Panc1 (cell line): ENCODE results near the gene MFSD6L. TPM values are rescaled to one million over a fixed set of nuclear protein-coding genes. Genes with fewer than 3 reads are reported as not detected.

Experiments
- ATAC-seq: fragments of 200-7000 bp; cut with Tn5 transposase; 2 replicates; pipeline ENCODE4 v1.9.1; 2020; ENCODE audit warnings: mild to moderate bottlenecking, moderate library complexity
- BruUV-seq: library from RNA; stranded (reverse); fragments of 400-500 nt; replicated peaks from 2 replicates; lab custom pipeline; 2021; lab: Mats Ljungman, UMichigan
- CTCF ChIA-PET: fragments of 300-600 bp; sonication (Branson Sonifier 250); formaldehyde crosslinking; loops from one replicate; lab custom pipeline; 2022; ENCODE audit warnings: antibody characterized with exemption; lab: Charles Lee
- POLR2A ChIA-PET: fragments of 300-600 bp; sonication (Branson Sonifier 250); formaldehyde crosslinking; loops from one replicate; lab custom pipeline; 2022; ENCODE audit warnings: antibody characterized with exemption; lab: Charles Lee
- DNase-seq: peaks from one replicate; pipeline ENCODE4 v3.0.0-alpha.2; 2010; ENCODE audit warnings: low read depth, low spot score
- H3K27ac ChIP-seq: 2 replicates; pipeline ENCODE4 v1.5.1; 2011; ENCODE audit warnings: mild to moderate bottlenecking, low read length, inconsistent platforms
- H3K27me3 ChIP-seq: fragments of 200-500 bp; sonication (Bioruptor generic); 2 replicates; pipeline ENCODE4 v1.6.0; 2014; ENCODE audit warnings: low read length, inconsistent platforms; ENCODE audit not compliant: control insufficient read depth, insufficient read depth
- H3K36me3 ChIP-seq: fragments of 200-500 bp; sonication (Bioruptor generic); 2 replicates; pipeline ENCODE4 v1.5.1; 2014; ENCODE audit warnings: inconsistent platforms, mild to moderate bottlenecking, low read length, moderate library complexity; ENCODE audit not compliant: control insufficient read depth, insufficient read depth
- H3K4me1 ChIP-seq: 2 replicates; pipeline ENCODE4 v1.5.1; 2011; ENCODE audit warnings: inconsistent platforms, mild to moderate bottlenecking, low read length, moderate library complexity; ENCODE audit not compliant: control insufficient read depth, insufficient read depth
- H3K4me3 ChIP-seq, 2 experiments: 2 replicates each; pipeline ENCODE4 v1.5.1; 2011 to 2012; ENCODE audit warnings: low read depth in 2 of 2, low read length in 2 of 2, mild to moderate bottlenecking in 2 of 2, inconsistent platforms in 1 of 2, moderate library complexity in 1 of 2
- H3K9me3 ChIP-seq: fragments of 200-500 bp; sonication (Bioruptor generic); 2 replicates; pipeline ENCODE4 v1.5.1; 2014; ENCODE audit warnings: low read depth, mild to moderate bottlenecking, inconsistent platforms, low read length, moderate library complexity; ENCODE audit not compliant: control insufficient read depth, insufficient read depth
- CTCF ChIP-seq: fragments of 450-650 bp; IDR thresholded peaks from 2 replicates; pipeline ENCODE4 v1.5.1; 2017; ENCODE audit warnings: mild to moderate bottlenecking
- POLR2AphosphoS5 ChIP-seq: IDR thresholded peaks from 2 replicates; pipeline ENCODE4 v1.6.1; 2012; ENCODE audit warnings: mild to moderate bottlenecking, low read depth, low read length, moderate library complexity
- SIN3A ChIP-seq: IDR thresholded peaks from 2 replicates; pipeline ENCODE4 v1.6.1; 2012; ENCODE audit warnings: low read depth, mild to moderate bottlenecking, low read length, moderate library complexity, borderline replicate concordance; ENCODE audit not compliant: insufficient read depth
- TCF7L2 ChIP-seq: IDR thresholded peaks from 2 replicates; pipeline ENCODE4 v1.6.1; 2011; ENCODE audit warnings: mild to moderate bottlenecking, low read depth, low read length, inconsistent platforms
- in situ Hi-C: cut with HindIII; loops from 2 replicates; pipeline ENCODE4 v1.10.0; 2016; ENCODE audit warnings: low sequenced_read_pairs, low pct_unique_long_range_greater_than_20kb
- intact Hi-C: fragments of 100-400 bp; cut with micrococcal nuclease; formaldehyde crosslinking; loops from one replicate; pipeline ENCODE4 v1.10.0; 2022; ENCODE audit not compliant: unreplicated experiment
- total RNA-seq: library from RNA; stranded (reverse); gene quantifications from one replicate; pipeline ENCODE4 v1.2.1, GENCODE V29; 2021; ENCODE audit not compliant: unreplicated experiment
- TF ChIP-seq, protein P1 (sequence below), 2 experiments: IDR thresholded peaks; 2 replicates each; pipeline ENCODE4 v1.6.1; 2011 to 2012; ENCODE audit warnings: low read depth in 2 of 2, control low read depth in 1 of 2, low read length in 1 of 2, mild to moderate bottlenecking in 1 of 2, moderate library complexity in 1 of 2; ENCODE audit not compliant: insufficient read depth in 1 of 2

Gene MFSD6L
- total RNA-seq, 1 experiment from 2014 or later, result not detected

DNA sequence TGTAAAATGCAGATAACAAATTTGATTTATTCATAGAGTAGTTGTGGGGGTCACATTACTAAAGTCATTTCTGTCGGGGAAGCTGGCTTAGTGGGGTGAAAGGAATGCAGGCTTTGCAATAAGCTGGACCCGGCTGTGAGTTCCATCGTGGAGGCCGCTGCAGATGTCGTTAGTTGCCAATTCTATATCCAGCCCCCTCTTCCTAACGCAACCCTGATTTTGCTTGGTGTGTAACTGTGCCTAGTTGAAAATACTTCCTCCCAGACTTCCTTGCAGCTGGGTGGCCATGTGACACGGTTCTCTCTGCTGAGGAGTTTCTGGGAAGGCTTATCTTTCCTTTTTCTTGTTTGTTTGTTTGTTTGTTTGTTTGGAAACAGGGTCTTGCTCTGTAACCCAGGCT lies 4.5 kb downstream of the MFSD6L start:
- intact Hi-C loops (no loop called here), in situ Hi-C loops (no loop called here)
- BruUV-seq, result no TSS peak
- no peak for ATAC-seq
- Histone ChIP-seq H3K9me3 (no peaks in the 10 kb centered on the region), H3K36me3 (no peaks in the 10 kb centered on the region), H3K27me3 (no peaks in the 10 kb centered on the region), H3K4me1 (no peaks in the 10 kb centered on the region), H3K27ac (no peak overlapping the region), H3K4me3 (no peak overlapping the region)
- ChIA-PET CTCF (no interaction called here), POLR2A (no interaction called here)
- no peak for DNase-seq
- TF ChIP-seq TCF7L2 (no peak), CTCF (no peak), SIN3A (no peak), POLR2AphosphoS5 (no peak)
- TF ChIP-seq, protein P1, sequence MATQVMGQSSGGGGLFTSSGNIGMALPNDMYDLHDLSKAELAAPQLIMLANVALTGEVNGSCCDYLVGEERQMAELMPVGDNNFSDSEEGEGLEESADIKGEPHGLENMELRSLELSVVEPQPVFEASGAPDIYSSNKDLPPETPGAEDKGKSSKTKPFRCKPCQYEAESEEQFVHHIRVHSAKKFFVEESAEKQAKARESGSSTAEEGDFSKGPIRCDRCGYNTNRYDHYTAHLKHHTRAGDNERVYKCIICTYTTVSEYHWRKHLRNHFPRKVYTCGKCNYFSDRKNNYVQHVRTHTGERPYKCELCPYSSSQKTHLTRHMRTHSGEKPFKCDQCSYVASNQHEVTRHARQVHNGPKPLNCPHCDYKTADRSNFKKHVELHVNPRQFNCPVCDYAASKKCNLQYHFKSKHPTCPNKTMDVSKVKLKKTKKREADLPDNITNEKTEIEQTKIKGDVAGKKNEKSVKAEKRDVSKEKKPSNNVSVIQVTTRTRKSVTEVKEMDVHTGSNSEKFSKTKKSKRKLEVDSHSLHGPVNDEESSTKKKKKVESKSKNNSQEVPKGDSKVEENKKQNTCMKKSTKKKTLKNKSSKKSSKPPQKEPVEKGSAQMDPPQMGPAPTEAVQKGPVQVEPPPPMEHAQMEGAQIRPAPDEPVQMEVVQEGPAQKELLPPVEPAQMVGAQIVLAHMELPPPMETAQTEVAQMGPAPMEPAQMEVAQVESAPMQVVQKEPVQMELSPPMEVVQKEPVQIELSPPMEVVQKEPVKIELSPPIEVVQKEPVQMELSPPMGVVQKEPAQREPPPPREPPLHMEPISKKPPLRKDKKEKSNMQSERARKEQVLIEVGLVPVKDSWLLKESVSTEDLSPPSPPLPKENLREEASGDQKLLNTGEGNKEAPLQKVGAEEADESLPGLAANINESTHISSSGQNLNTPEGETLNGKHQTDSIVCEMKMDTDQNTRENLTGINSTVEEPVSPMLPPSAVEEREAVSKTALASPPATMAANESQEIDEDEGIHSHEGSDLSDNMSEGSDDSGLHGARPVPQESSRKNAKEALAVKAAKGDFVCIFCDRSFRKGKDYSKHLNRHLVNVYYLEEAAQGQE (IDR thresholded peaks at IDR 0.05; ENCODE audit: insufficient read depth in 1 of 2, low read depth in 2 of 2, low read length in 1 of 2), result no peak

DNA sequence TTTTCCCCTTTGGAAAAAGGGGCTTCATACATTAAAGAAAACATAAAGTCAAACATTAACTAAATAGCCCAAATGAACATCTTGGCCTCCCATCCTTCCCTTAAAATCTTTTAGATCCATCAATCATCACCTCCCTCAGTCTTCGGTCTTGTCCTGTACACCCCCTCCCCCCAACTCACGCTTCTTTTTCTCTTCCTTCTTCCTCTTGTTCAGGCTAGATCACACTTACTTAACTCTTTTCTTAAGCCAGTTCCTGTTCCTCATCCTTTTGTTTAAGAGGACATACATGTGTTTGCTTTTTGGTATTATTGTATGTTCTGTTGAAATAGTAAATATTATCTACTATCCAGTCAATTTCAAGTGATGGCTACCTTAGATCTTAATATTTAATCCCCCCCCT lies 5.5 kb downstream of the MFSD6L start:
- Histone ChIP-seq H3K27me3 (no peaks in the 10 kb centered on the region), H3K9me3 (no peaks in the 10 kb centered on the region), H3K4me3 (no peak overlapping the region), H3K27ac (no peak overlapping the region), H3K4me1 (no peaks in the 10 kb centered on the region), H3K36me3 (no peaks in the 10 kb centered on the region)
- no peak for ATAC-seq
- ChIA-PET CTCF (no interaction called here), POLR2A (no interaction called here)
- DNase-seq, result no peak
- intact Hi-C loops, result no loop called here
- no peak for TF ChIP-seq CTCF
- TF ChIP-seq, protein P1 (IDR thresholded peaks at IDR 0.05; ENCODE audit: insufficient read depth in 1 of 2, low read depth in 2 of 2, low read length in 1 of 2), result no peak
- no peak for TF ChIP-seq SIN3A
- TF ChIP-seq POLR2AphosphoS5, result no peak
- no peak for TF ChIP-seq TCF7L2
- BruUV-seq, result no TSS peak
- in situ Hi-C loops, result no loop called here
